ENCODE measurements around the gene GTF3C5.

- TF ChIP-seq CTCF (IDR thresholded peaks at IDR 0.05; ENCODE audit: low read depth, low read length, poor library complexity, severe bottlenecking) = no peak
- no peak for TF ChIP-seq EZH2phosphoT487 (IDR thresholded peaks at IDR 0.05; ENCODE audit: borderline replicate concordance, low read length)
Measured at GRCh38 chr9:132997591-132997990, 33.2 kb upstream of the GTF3C5 start.

Measured in DOHH2 (cell line).